KG1 (cell line): ENCODE measurements around the gene PLCXD1.
"Not testable (repeated sequence)": the region's sequence is repeated elsewhere in the genome, so short reads cannot be mapped to it uniquely, and the experiment has no call there.

Experiments
- DNase-seq: peaks from one replicate; lab custom pipeline; 2025; lab: John Stamatoyannopoulos, UW

PLCXD1 gene

GRCh38 chrX:264006-264405 is 17.2 kb upstream of the PLCXD1 start:
- not testable (repeated sequence) for DNase-seq

GRCh38 chrX:264634-265455 is 16.3 kb upstream of the PLCXD1 start:
- no peak for DNase-seq

- no peak for DNase-seq
Observed at GRCh38 chrX:265502-265901, 15.7 kb upstream of the PLCXD1 start.

- DNase-seq = no peak
Observed at GRCh38 chrX:267771-268261, 13.4 kb upstream of the PLCXD1 start.

GRCh38 chrX:270848-271367 is 10.3 kb upstream of the PLCXD1 start:
- no peak for DNase-seq

- no peak for DNase-seq
Observed at GRCh38 chrX:274904-275475, 6.2 kb upstream of the PLCXD1 start.

- no peak for DNase-seq
Observed at GRCh38 chrX:275476-275966, 5.7 kb upstream of the PLCXD1 start.

- DNase-seq = no peak
Observed at GRCh38 chrX:275967-276580, 5.1 kb upstream of the PLCXD1 start.

- DNase-seq = no peak
Observed at GRCh38 chrX:276581-277201, 4.5 kb upstream of the PLCXD1 start.

- not testable (repeated sequence) for DNase-seq
Observed at GRCh38 chrX:279757-280604, 1.2 kb upstream of the PLCXD1 start.

- not testable (repeated sequence) for DNase-seq
Observed at GRCh38 chrX:280722-281121, 459 bp upstream of the PLCXD1 start.

GRCh38 chrX:282000-282681 is 960 bp downstream of the PLCXD1 start:
- DNase-seq = not testable (repeated sequence)

GRCh38 chrX:283115-283845 is 2.1 kb downstream of the PLCXD1 start:
- no peak for DNase-seq

- DNase-seq = no peak
Observed at GRCh38 chrX:285076-285677, 4.0 kb downstream of the PLCXD1 start.

- no peak for DNase-seq
Observed at GRCh38 chrX:287670-288069, 6.5 kb downstream of the PLCXD1 start.

- no peak for DNase-seq
Observed at GRCh38 chrX:288561-288991, 7.4 kb downstream of the PLCXD1 start.

GRCh38 chrX:290476-291166 is 9.4 kb downstream of the PLCXD1 start:
- DNase-seq = no peak

GRCh38 chrX:291411-291901 is 10.3 kb downstream of the PLCXD1 start:
- no peak for DNase-seq
